H9 (cell line): ENCODE results near the gene PRKCA. TPM values are rescaled to one million over a fixed set of nuclear protein-coding genes. Genes with fewer than 3 reads are reported as not detected.

Source experiments
- DNase-seq: peaks from one replicate; pipeline ENCODE4 v3.0.0-alpha.2; 2017
- H2AFZ ChIP-seq: one replicate; pipeline ENCODE4 v1.6.1; 2013; ENCODE audit warnings: mild to moderate bottlenecking, low read length, control low read depth, moderate library complexity
- H2AK5ac ChIP-seq: 2 replicates; pipeline ENCODE4 v1.6.1; 2013; ENCODE audit warnings: low read length, control low read depth, mixed read lengths; ENCODE audit not compliant: insufficient read length
- H2BK120ac ChIP-seq: one replicate; pipeline ENCODE4 v1.6.1; 2013; ENCODE audit warnings: low read depth, mild to moderate bottlenecking, low read length, control low read depth, inconsistent platforms; ENCODE audit not compliant: poor library complexity, severe bottlenecking
- H2BK12ac ChIP-seq: 2 replicates; pipeline ENCODE4 v1.6.1; 2013; ENCODE audit warnings: low read length, control low read depth, mixed read lengths, low read depth; ENCODE audit not compliant: insufficient read length
- H2BK15ac ChIP-seq: 2 replicates; pipeline ENCODE4 v1.6.1; 2013; ENCODE audit warnings: low read depth, low read length, control low read depth
- H2BK20ac ChIP-seq: one replicate; pipeline ENCODE4 v1.6.1; 2013; ENCODE audit warnings: low read depth, mild to moderate bottlenecking, low read length, control low read depth, inconsistent platforms; ENCODE audit not compliant: poor library complexity, severe bottlenecking
- H2BK5ac ChIP-seq: 2 replicates; pipeline ENCODE4 v1.6.1; 2013; ENCODE audit warnings: low read length, control low read depth, mixed read lengths; ENCODE audit not compliant: insufficient read length
- H3K14ac ChIP-seq: 2 replicates; pipeline ENCODE4 v1.6.1; 2013; ENCODE audit warnings: low read length, control low read depth; ENCODE audit not compliant: insufficient read depth
- H3K18ac ChIP-seq: 2 replicates; pipeline ENCODE4 v1.6.1; 2013; ENCODE audit warnings: low read depth, mild to moderate bottlenecking, mixed read lengths, low read length, control low read depth; ENCODE audit not compliant: insufficient read length
- H3K23ac ChIP-seq: 2 replicates; pipeline ENCODE4 v1.6.1; 2013; ENCODE audit warnings: low read length, control low read depth, mixed read lengths, low read depth; ENCODE audit not compliant: insufficient read length
- H3K23me2 ChIP-seq: 2 replicates; pipeline ENCODE4 v1.6.1; 2013; ENCODE audit warnings: low read depth, mild to moderate bottlenecking, mixed read lengths, low read length, control low read depth; ENCODE audit not compliant: insufficient read length, poor library complexity, severe bottlenecking
- H3K27ac ChIP-seq: 2 replicates; pipeline ENCODE4 v1.5.1; 2013; ENCODE audit warnings: low read length, control low read depth, mixed read lengths, low read depth; ENCODE audit not compliant: insufficient read length
- H3K27me3 ChIP-seq: 2 replicates; pipeline ENCODE4 v1.6.1; 2013; ENCODE audit warnings: low read length, control low read depth, inconsistent platforms; ENCODE audit not compliant: insufficient read depth
- H3K4ac ChIP-seq: 2 replicates; pipeline ENCODE4 v1.6.1; 2013; ENCODE audit warnings: low read depth, mild to moderate bottlenecking, control low read depth, inconsistent platforms, low read length, moderate library complexity
- H3K4me1 ChIP-seq: 2 replicates; pipeline ENCODE4 v1.6.1; 2013; ENCODE audit warnings: low read length, control low read depth, inconsistent platforms; ENCODE audit not compliant: insufficient read depth
- H3K4me2 ChIP-seq: 2 replicates; pipeline ENCODE4 v1.6.1; 2013; ENCODE audit warnings: low read length, control low read depth, mixed read lengths; ENCODE audit not compliant: insufficient read length, insufficient read depth
- H3K56ac ChIP-seq: 2 replicates; pipeline ENCODE4 v1.6.1; 2013; ENCODE audit warnings: low read depth, mild to moderate bottlenecking, mixed read lengths, low read length, control low read depth; ENCODE audit not compliant: insufficient read length
- H3K79me1 ChIP-seq: 2 replicates; pipeline ENCODE4 v1.6.1; 2013; ENCODE audit warnings: low read depth, mild to moderate bottlenecking, moderate library complexity, low read length, control low read depth, inconsistent platforms; ENCODE audit not compliant: insufficient read depth, poor library complexity, severe bottlenecking
- H3K79me2 ChIP-seq: 2 replicates; pipeline ENCODE4 v1.6.1; 2013; ENCODE audit warnings: low read length, control low read depth, inconsistent platforms; ENCODE audit not compliant: insufficient read depth
- H3K9ac ChIP-seq: 2 replicates; pipeline ENCODE4 v1.6.1; 2013; ENCODE audit warnings: low read length, control low read depth, mixed read lengths; ENCODE audit not compliant: insufficient read length; ENCODE audit errors: extremely low read depth
- H3K9me3 ChIP-seq: one replicate; pipeline ENCODE4 v1.6.1; 2013; ENCODE audit warnings: low read depth, low read length, inconsistent platforms; ENCODE audit not compliant: control insufficient read depth
- H3T11ph ChIP-seq: one replicate; pipeline ENCODE4 v1.6.1; 2013; ENCODE audit warnings: mild to moderate bottlenecking, low read length, control low read depth, inconsistent platforms
- H4K20me1 ChIP-seq: one replicate; pipeline ENCODE4 v1.6.1; 2013; ENCODE audit not compliant: control insufficient read depth, insufficient read length, insufficient read depth
- H4K5ac ChIP-seq: 2 replicates; pipeline ENCODE4 v1.6.1; 2013; ENCODE audit warnings: low read depth, mild to moderate bottlenecking, mixed read lengths, low read length, control low read depth; ENCODE audit not compliant: insufficient read length
- H4K8ac ChIP-seq: replicated peaks from 2 replicates; pipeline ENCODE4 v1.6.1; 2013; ENCODE audit warnings: low read length, control low read depth, mixed read lengths, low read depth; ENCODE audit not compliant: insufficient read length
- H4K91ac ChIP-seq: 2 replicates; pipeline ENCODE4 v1.6.1; 2013; ENCODE audit warnings: low read depth, mild to moderate bottlenecking, moderate library complexity, mixed read lengths, low read length, control low read depth; ENCODE audit not compliant: insufficient read length
- H3K27ac Mint-ChIP-seq, 3 experiments: 2 replicates in 2 of 3; 3 replicates in 1 of 3; pipeline ENCODE4 v1.8.0; 2020 to 2021; ENCODE audit warnings: mixed read lengths in 3 of 3, mild to moderate bottlenecking in 1 of 3, moderate library complexity in 1 of 3
- H3K27me3 Mint-ChIP-seq: 2 replicates; pipeline ENCODE4 v1.8.0; 2021; ENCODE audit warnings: low read depth, mild to moderate bottlenecking, moderate library complexity, mixed read lengths
- H3K36me3 Mint-ChIP-seq, 3 experiments: 2 replicates in 2 of 3; 3 replicates in 1 of 3; pipeline ENCODE4 v1.8.0; 2020 to 2021; ENCODE audit warnings: low read depth in 3 of 3, mixed read lengths in 3 of 3; ENCODE audit not compliant: insufficient read depth in 1 of 3
- H3K4me1 Mint-ChIP-seq, 2 experiments: 2 replicates each; pipeline ENCODE4 v1.8.0; 2020; ENCODE audit warnings: mixed read lengths in 2 of 2
- H3K4me3 Mint-ChIP-seq, 2 experiments: 2 replicates in 1 of 2; 3 replicates in 1 of 2; pipeline ENCODE4 v1.8.0; 2020 to 2021; ENCODE audit warnings: mild to moderate bottlenecking in 2 of 2, mixed read lengths in 2 of 2, moderate library complexity in 1 of 2
- H3K9me3 Mint-ChIP-seq, 2 experiments: 2 replicates in 1 of 2; 3 replicates in 1 of 2; pipeline ENCODE4 v1.8.0; 2020; ENCODE audit warnings: mild to moderate bottlenecking in 2 of 2, mixed read lengths in 2 of 2, moderate library complexity in 1 of 2
- WGBS: extraction: QIAGEN DNeasy Blood & Tissue Kit; methylation state at CpG from one replicate; pipeline ENCODE4 v1.1.7; 2013; ENCODE audit warnings: missing lambda C conversion rate, low lambda C conversion rate, mixed read lengths; ENCODE audit not compliant: insufficient read length; ENCODE audit errors: extremely low coverage; 5-methylcytosine and 5-hydroxymethylcytosine counted together
- total RNA-seq: library from RNA; stranded (reverse); gene quantifications from 2 replicates; pipeline ENCODE4 v1.2.1, GENCODE V29; 2021
- TF ChIP-seq, protein P1 (sequence below): fragments of 200-600 bp; sonication (generic); conservative IDR thresholded peaks from 3 replicates; pipeline ENCODE4 v1.8.0; 2021; ENCODE audit warnings: antibody characterized with exemption, mild to moderate bottlenecking

The PRKCA gene
- total RNA-seq, 1 experiment from 2014 or later: 10.5 TPM

- H3K4me3 Mint-ChIP-seq: no peak overlapping the region
- no CpG with 5 or more reads among the region's 7 CpGs for WGBS
- Histone ChIP-seq H4K91ac (no peak overlapping the region), H2BK120ac (no peak overlapping the region), H3K18ac (no peak overlapping the region), H4K20me1 (peaks cover 2% of the 10 kb centered on the region), H4K5ac (no peak overlapping the region), H2AFZ (no peak overlapping the region), H2AK5ac (no peak overlapping the region), H3K9me3 (no peaks in the 10 kb centered on the region), H3K79me2 (no peaks in the 10 kb centered on the region), H3K4me1 (no peaks in the 10 kb centered on the region), H3K14ac (no peak overlapping the region), H2BK12ac (no peak overlapping the region), H3K27ac (no peak overlapping the region), H4K8ac (no peak overlapping the region), H3K27me3 (peaks cover 7% of the 10 kb centered on the region; the same call in 1 of the 2 replicates), H3K4me2 (no peak overlapping the region), H3K23me2 (no peaks in the 10 kb centered on the region), H2BK20ac (no peak overlapping the region), H3K9ac (no peak overlapping the region), H2BK15ac (no peak overlapping the region), H3K56ac (no peak overlapping the region), H3T11ph (no peak overlapping the region), H2BK5ac (no peak overlapping the region), H3K23ac (no peak overlapping the region), H3K4ac (no peak overlapping the region), H3K79me1 (no peaks in the 10 kb centered on the region)
- H3K36me3 Mint-ChIP-seq: peaks cover 0 to 2% (median 0%) of the 10 kb centered on the region in 3 experiments; a peak in 2 of 7 replicates
- H3K9me3 Mint-ChIP-seq: no peaks in the 10 kb centered on the region
- DNase-seq: no peak
- peaks cover 5 to 9% of the 10 kb centered on the region in 2 experiments for H3K4me1 Mint-ChIP-seq
- TF ChIP-seq, protein P1, sequence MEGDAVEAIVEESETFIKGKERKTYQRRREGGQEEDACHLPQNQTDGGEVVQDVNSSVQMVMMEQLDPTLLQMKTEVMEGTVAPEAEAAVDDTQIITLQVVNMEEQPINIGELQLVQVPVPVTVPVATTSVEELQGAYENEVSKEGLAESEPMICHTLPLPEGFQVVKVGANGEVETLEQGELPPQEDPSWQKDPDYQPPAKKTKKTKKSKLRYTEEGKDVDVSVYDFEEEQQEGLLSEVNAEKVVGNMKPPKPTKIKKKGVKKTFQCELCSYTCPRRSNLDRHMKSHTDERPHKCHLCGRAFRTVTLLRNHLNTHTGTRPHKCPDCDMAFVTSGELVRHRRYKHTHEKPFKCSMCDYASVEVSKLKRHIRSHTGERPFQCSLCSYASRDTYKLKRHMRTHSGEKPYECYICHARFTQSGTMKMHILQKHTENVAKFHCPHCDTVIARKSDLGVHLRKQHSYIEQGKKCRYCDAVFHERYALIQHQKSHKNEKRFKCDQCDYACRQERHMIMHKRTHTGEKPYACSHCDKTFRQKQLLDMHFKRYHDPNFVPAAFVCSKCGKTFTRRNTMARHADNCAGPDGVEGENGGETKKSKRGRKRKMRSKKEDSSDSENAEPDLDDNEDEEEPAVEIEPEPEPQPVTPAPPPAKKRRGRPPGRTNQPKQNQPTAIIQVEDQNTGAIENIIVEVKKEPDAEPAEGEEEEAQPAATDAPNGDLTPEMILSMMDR: no peak
- H3K27me3 Mint-ChIP-seq: peaks cover 25% of the 10 kb centered on the region
- no peak overlapping the region for H3K27ac Mint-ChIP-seq
Measured at GRCh38 chr17:66461343-66461995, 159.1 kb downstream of the PRKCA start.
